ENCODE data around the gene RAD51AP2.
"Not testable (repeated sequence)": the region's sequence is repeated elsewhere in the genome, so short reads cannot be mapped to it uniquely, and the experiment has no call there.

GRCh38 chr2:17565726-17566125 is 47.5 kb upstream of the RAD51AP2 start:
- not testable (repeated sequence) for TF ChIP-seq CTCF (conservative IDR thresholded peaks at IDR 0.05; ENCODE audit: low read depth, low read length); EZH2 (IDR thresholded peaks at IDR 0.05; ENCODE audit: low read length, unreplicated experiment); EZH2phosphoT487 (IDR thresholded peaks at IDR 0.05; ENCODE audit: borderline replicate concordance, low read length)

Data from PC-3 (cell line).